ENCODE measurements around the gene CCDC126. TPM values are rescaled to one million over a fixed set of nuclear protein-coding genes. Genes with fewer than 3 reads are reported as not detected.

Gene CCDC126
- total and polyA plus RNA-seq, 9 of the 15 experiments (the other 6 are each of a cell fraction or from before 2014, with no cell fraction given), result 3.0 to 16.2 (median 5.2) TPM

GRCh38 chr7:23687011-23687410, 89.8 kb downstream of the CCDC126 start:
- Histone ChIP-seq H2AFZ (ENCODE audit: low read depth, low read length) (no peak overlapping the region), H3K27ac (ENCODE audit: extremely low read depth, low read depth, low read length) (no peak overlapping the region), H3K9me3 (replicated peaks; ENCODE audit: control insufficient read depth, insufficient read depth, low read depth, low read length) (no peaks in the 10 kb centered on the region), H3K4me2 (ENCODE audit: insufficient read depth, low read length) (no peak overlapping the region), H3K79me2 (ENCODE audit: control insufficient read depth, insufficient read depth, low read length) (no peaks in the 10 kb centered on the region), H3K4me1 (replicated peaks in 1 of 2; ENCODE audit: control insufficient read depth in 2 of 2, insufficient read depth in 2 of 2, low read length in 2 of 2) (no peaks in the 10 kb centered on the region; a peak in 1 of 5 replicates), H3K27me3 (ENCODE audit: control insufficient read depth in 2 of 2, insufficient read depth in 2 of 2, low read length in 2 of 2) (no peaks in the 10 kb centered on the region), H4K20me1 (replicated peaks; ENCODE audit: control insufficient read depth, insufficient read depth, low read length) (no peaks in the 10 kb centered on the region), H3K9ac (ENCODE audit: insufficient read depth in 1 of 2, low read depth in 2 of 2, low read length in 2 of 2) (no peak overlapping the region), H3K4me3 (no peak overlapping the region), H3K9me1 (ENCODE audit: control insufficient read depth, insufficient read depth, low read length) (no peaks in the 10 kb centered on the region), H3K36me3 (ENCODE audit: control insufficient read depth, insufficient read depth, low read length) (no peaks in the 10 kb centered on the region)
- BruUV-seq (replicated peaks), result no TSS peak
- ATAC-seq (no peak), DNase-seq (ENCODE audit: extremely low read depth in 1 of 4, low spot score in 3 of 4) (no peak), FAIRE-seq (no peak)
- POLR2A ChIA-PET, result no interaction called here
- CTCF ChIA-PET (ENCODE audit: low intra/inter-chr PET ratio), result interaction anchor here (0.7 kb wide), 1 partner anchor 33 kb away, joined by 3 read pairs; no protein-coding TSS in a partner anchor
- WGBS (ENCODE audit: insufficient coverage, low coverage, missing lambda C conversion rate), result 13% methylated on average over 2 of the region's 2 CpGs
- intact Hi-C loops (cut with micrococcal nuclease), result no loop called here
- in situ Hi-C loops (cut with MboI), result no loop called here
- TF ChIP-seq ETV1 (tag; conservative IDR thresholded peaks at IDR 0.05; ENCODE audit: low read depth) (no peak), RFX7 (CRISPR knock-in tag; IDR thresholded peaks at IDR 0.05) (no peak), NCOA2 (IDR thresholded peaks at IDR 0.05; ENCODE audit: partially characterized antibody in 2 of 2) (no peak), E2F3 (CRISPR knock-in tag; IDR thresholded peaks at IDR 0.05) (no peak), TRIM25 (IDR thresholded peaks at IDR 0.05; ENCODE audit: borderline replicate concordance) (no peak), SMC3 (conservative IDR thresholded peaks at IDR 0.05; ENCODE audit: insufficient read depth, low read depth, low read length) (no peak), RBM17 (IDR thresholded peaks at IDR 0.05; ENCODE audit: borderline replicate concordance, low read depth, low read length) (no peak), TGIF2 (CRISPR knock-in tag; IDR thresholded peaks at IDR 0.05) (no peak), CTCF (IDR thresholded peaks at IDR 0.05 in 2 of 3, conservative IDR thresholded peaks at IDR 0.05 in 1 of 3; ENCODE audit: insufficient read depth in 2 of 3, low read depth in 1 of 3, low read length in 3 of 3) (no peak), STAT5A (IDR thresholded peaks at IDR 0.05; ENCODE audit: borderline replicate concordance, low read length) (no peak)
